Esophagus muscularis mucosa (tissue), 3 donors: ENCODE measurements around the gene LCOR.

Source experiments
- EP300 ChIP-seq: sonication (generic); formaldehyde crosslinking; IDR thresholded peaks from one replicate; pipeline ENCODE4 v1.6.1; 2017; ENCODE audit warnings: antibody characterized with exemption
- TF ChIP-seq, protein P1 (sequence below), 3 experiments: fragments of 200-600 bp in 2 of 3; fragments of 450-650 bp in 1 of 3; sonication (generic) in 2 of 3; IDR thresholded peaks; one replicate each; pipeline ENCODE4 v1.5.1; 2017 to 2019; ENCODE audit warnings: antibody characterized with exemption in 3 of 3, mild to moderate bottlenecking in 2 of 3, moderate library complexity in 1 of 3

DNA sequence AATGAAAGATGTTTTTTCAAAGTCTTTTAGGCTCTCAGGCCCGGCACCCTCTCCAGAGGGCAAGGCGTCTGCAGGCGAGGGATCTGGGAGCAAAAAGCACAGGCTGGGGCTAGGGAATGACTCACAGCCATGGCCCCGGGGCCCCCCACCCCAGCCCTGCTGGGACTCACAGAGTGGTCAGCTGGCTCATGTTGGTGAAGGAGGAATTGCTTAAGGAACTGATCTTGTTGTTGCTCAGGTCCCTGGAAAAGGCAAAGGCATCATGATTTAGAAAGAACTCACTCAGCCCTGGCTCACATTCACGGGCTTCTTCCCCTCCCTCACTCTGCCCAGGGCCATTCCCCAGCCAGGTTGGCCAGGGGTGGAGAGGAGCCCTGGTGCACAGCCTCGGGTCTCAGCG lies 202.2 kb downstream of the LCOR start:
- TF ChIP-seq, protein P1, sequence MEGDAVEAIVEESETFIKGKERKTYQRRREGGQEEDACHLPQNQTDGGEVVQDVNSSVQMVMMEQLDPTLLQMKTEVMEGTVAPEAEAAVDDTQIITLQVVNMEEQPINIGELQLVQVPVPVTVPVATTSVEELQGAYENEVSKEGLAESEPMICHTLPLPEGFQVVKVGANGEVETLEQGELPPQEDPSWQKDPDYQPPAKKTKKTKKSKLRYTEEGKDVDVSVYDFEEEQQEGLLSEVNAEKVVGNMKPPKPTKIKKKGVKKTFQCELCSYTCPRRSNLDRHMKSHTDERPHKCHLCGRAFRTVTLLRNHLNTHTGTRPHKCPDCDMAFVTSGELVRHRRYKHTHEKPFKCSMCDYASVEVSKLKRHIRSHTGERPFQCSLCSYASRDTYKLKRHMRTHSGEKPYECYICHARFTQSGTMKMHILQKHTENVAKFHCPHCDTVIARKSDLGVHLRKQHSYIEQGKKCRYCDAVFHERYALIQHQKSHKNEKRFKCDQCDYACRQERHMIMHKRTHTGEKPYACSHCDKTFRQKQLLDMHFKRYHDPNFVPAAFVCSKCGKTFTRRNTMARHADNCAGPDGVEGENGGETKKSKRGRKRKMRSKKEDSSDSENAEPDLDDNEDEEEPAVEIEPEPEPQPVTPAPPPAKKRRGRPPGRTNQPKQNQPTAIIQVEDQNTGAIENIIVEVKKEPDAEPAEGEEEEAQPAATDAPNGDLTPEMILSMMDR (IDR thresholded peaks at IDR 0.05) = no peak
- no peak for TF ChIP-seq EP300
